SK-N-MC (cell line): ENCODE results near the gene SLC31A1.

ENCODE experiments used
- DNase-seq: peaks from one replicate; pipeline ENCODE4 v3.0.0-alpha.2; 2011; ENCODE audit warnings: low read depth, low spot score
- H3K27ac ChIP-seq: fragments of 200-600 bp; sonication (generic); 2 replicates; pipeline ENCODE4 v1.5.1; 2016; ENCODE audit warnings: mixed run types
- H3K36me3 ChIP-seq: fragments of 200-600 bp; sonication (generic); 2 replicates; pipeline ENCODE4 v1.6.1; 2017; ENCODE audit warnings: antibody characterized with exemption, low read length, mixed read lengths; ENCODE audit not compliant: insufficient read depth
- H3K4me3 ChIP-seq: fragments of 200-600 bp; sonication (generic); 2 replicates; pipeline ENCODE4 v1.5.1; 2016
- H3K9ac ChIP-seq: fragments of 200-600 bp; sonication (generic); 2 replicates; pipeline ENCODE4 v1.8.0; 2017; ENCODE audit warnings: mixed run types, mixed read lengths; ENCODE audit not compliant: insufficient read length
- H3K9me3 ChIP-seq: fragments of 200-600 bp; sonication (generic); 2 replicates; pipeline ENCODE4 v1.6.1; 2017; ENCODE audit warnings: low read depth, mild to moderate bottlenecking, antibody characterized with exemption, low read length, moderate library complexity, mixed read lengths
- EZH2 ChIP-seq: fragments of 200-600 bp; sonication (generic); IDR thresholded peaks from one replicate; pipeline ENCODE4 v1.6.1; 2017; ENCODE audit warnings: antibody characterized with exemption
- FOXP2 ChIP-seq: optimal IDR thresholded peaks from 2 replicates; pipeline ENCODE3; 2011; ENCODE audit warnings: mild to moderate bottlenecking, moderate library complexity; ENCODE audit not compliant: insufficient read depth; ENCODE audit errors: extremely low read length, control extremely low read depth
- POLR2AphosphoS5 ChIP-seq: IDR thresholded peaks from 2 replicates; pipeline ENCODE4 v1.6.1; 2012; ENCODE audit warnings: mild to moderate bottlenecking, low read depth, low read length, borderline replicate concordance

Gene SLC31A1

GRCh38 chr9:113221003-113221799 lies at the start of gene SLC31A1, which contains the start of gene FKBP15:
Gene SLC31A1 (plus strand): TSS chr9:113221544. CDS start chr9:113256149, 34,605 bp downstream.
Gene FKBP15 (minus strand): TSS chr9:113221277. CDS start chr9:113221243, 34 bp downstream.
- peak; percentile 88 for DNase-seq
- TF ChIP-seq FOXP2 (peak; percentile 32), POLR2AphosphoS5 (peak; percentile 81; the same call in 1 of the 2 replicates), EZH2 (no peak)
- no peaks in the 10 kb centered on the region for H3K9me3 ChIP-seq
- H3K27ac ChIP-seq = peak within 1 kb of the TSS; percentile 38
- peaks cover 8% of the 10 kb centered on the region; the same call in 1 of the 2 replicates for H3K36me3 ChIP-seq
- H3K9ac ChIP-seq = peak within 1 kb of the TSS; percentile 83
- peak within 1 kb of the TSS; percentile 84 for H3K4me3 ChIP-seq

- Histone ChIP-seq H3K9me3 (no peaks in the 10 kb centered on the region), H3K4me3 (no peak overlapping the region), H3K9ac (no peak overlapping the region), H3K27ac (no peak overlapping the region), H3K36me3 (peaks cover 78% of the 10 kb centered on the region)
- no peak for DNase-seq
- TF ChIP-seq FOXP2 (no peak), EZH2 (no peak), POLR2AphosphoS5 (no peak)
Measured at GRCh38 chr9:113173341-113173740, 48.0 kb upstream of the SLC31A1 start.

- Histone ChIP-seq H3K27ac (no peak overlapping the region), H3K36me3 (peaks cover 68% of the 10 kb centered on the region), H3K4me3 (no peak overlapping the region), H3K9me3 (no peaks in the 10 kb centered on the region), H3K9ac (no peak overlapping the region)
- TF ChIP-seq EZH2 (no peak), FOXP2 (no peak), POLR2AphosphoS5 (no peak)
- DNase-seq = no peak
Measured at GRCh38 chr9:113176803-113177202, 44.5 kb upstream of the SLC31A1 start.

GRCh38 chr9:113177251-113177650 lies 44.1 kb upstream of the SLC31A1 start:
- H3K9me3 ChIP-seq = no peaks in the 10 kb centered on the region
- H3K4me3 ChIP-seq = no peak overlapping the region
- TF ChIP-seq POLR2AphosphoS5 (no peak), FOXP2 (no peak), EZH2 (no peak)
- peaks cover 72% of the 10 kb centered on the region for H3K36me3 ChIP-seq
- no peak overlapping the region for H3K27ac ChIP-seq
- H3K9ac ChIP-seq = no peak overlapping the region
- no peak for DNase-seq

- TF ChIP-seq FOXP2 (no peak), POLR2AphosphoS5 (no peak), EZH2 (no peak)
- H3K9me3 ChIP-seq = no peaks in the 10 kb centered on the region
- no peak for DNase-seq
- H3K36me3 ChIP-seq = peaks cover 71% of the 10 kb centered on the region
- H3K27ac ChIP-seq = no peak overlapping the region
- H3K4me3 ChIP-seq = no peak overlapping the region
- no peak overlapping the region for H3K9ac ChIP-seq
Measured at GRCh38 chr9:113178087-113178486, 43.3 kb upstream of the SLC31A1 start.

GRCh38 chr9:113179839-113180238 lies 41.5 kb upstream of the SLC31A1 start:
- no peak for DNase-seq
- Histone ChIP-seq H3K9ac (no peak overlapping the region), H3K36me3 (peaks cover 74% of the 10 kb centered on the region), H3K9me3 (no peaks in the 10 kb centered on the region), H3K4me3 (no peak overlapping the region), H3K27ac (no peak overlapping the region)
- TF ChIP-seq EZH2 (no peak), FOXP2 (no peak), POLR2AphosphoS5 (no peak)

GRCh38 chr9:113181165-113181564 lies 40.2 kb upstream of the SLC31A1 start:
- Histone ChIP-seq H3K9ac (no peak overlapping the region), H3K36me3 (peaks cover 82% of the 10 kb centered on the region), H3K27ac (no peak overlapping the region), H3K9me3 (no peaks in the 10 kb centered on the region), H3K4me3 (no peak overlapping the region)
- no peak for TF ChIP-seq POLR2AphosphoS5
- no peak for TF ChIP-seq EZH2
- no peak for TF ChIP-seq FOXP2
- no peak for DNase-seq

GRCh38 chr9:113183956-113184488 lies 37.3 kb upstream of the SLC31A1 start:
- no peak overlapping the region for H3K27ac ChIP-seq

GRCh38 chr9:113184539-113184938 lies 36.8 kb upstream of the SLC31A1 start:
- no peak for DNase-seq
- no peak overlapping the region for H3K4me3 ChIP-seq
- no peaks in the 10 kb centered on the region for H3K9me3 ChIP-seq
- no peak overlapping the region for H3K27ac ChIP-seq
- TF ChIP-seq POLR2AphosphoS5 = no peak
- TF ChIP-seq FOXP2 = no peak
- TF ChIP-seq EZH2 = no peak
- no peak overlapping the region for H3K9ac ChIP-seq
- H3K36me3 ChIP-seq = peaks cover 83% of the 10 kb centered on the region

More at GRCh38 chr9:113183956-113184488, 37.3 kb upstream of the SLC31A1 start:
- TF ChIP-seq FOXP2 = no peak
- TF ChIP-seq POLR2AphosphoS5 = no peak
- TF ChIP-seq EZH2 = no peak
- Histone ChIP-seq H3K36me3 (peaks cover 82% of the 10 kb centered on the region), H3K9ac (no peak overlapping the region), H3K4me3 (no peak overlapping the region), H3K9me3 (no peaks in the 10 kb centered on the region)
- no peak for DNase-seq
